GM21447 (cell line): ENCODE data around the gene EXD3.
"Not testable (repeated sequence)": the region's sequence is repeated elsewhere in the genome, so short reads cannot be mapped to it uniquely, and the experiment has no call there.

Experiments used
- ATAC-seq: cut with Tn5 transposase; IDR thresholded peaks from one replicate; pipeline ENCODE4 v1.9.1; 2021; ENCODE audit not compliant: unreplicated experiment

The EXD3 gene

DNA sequence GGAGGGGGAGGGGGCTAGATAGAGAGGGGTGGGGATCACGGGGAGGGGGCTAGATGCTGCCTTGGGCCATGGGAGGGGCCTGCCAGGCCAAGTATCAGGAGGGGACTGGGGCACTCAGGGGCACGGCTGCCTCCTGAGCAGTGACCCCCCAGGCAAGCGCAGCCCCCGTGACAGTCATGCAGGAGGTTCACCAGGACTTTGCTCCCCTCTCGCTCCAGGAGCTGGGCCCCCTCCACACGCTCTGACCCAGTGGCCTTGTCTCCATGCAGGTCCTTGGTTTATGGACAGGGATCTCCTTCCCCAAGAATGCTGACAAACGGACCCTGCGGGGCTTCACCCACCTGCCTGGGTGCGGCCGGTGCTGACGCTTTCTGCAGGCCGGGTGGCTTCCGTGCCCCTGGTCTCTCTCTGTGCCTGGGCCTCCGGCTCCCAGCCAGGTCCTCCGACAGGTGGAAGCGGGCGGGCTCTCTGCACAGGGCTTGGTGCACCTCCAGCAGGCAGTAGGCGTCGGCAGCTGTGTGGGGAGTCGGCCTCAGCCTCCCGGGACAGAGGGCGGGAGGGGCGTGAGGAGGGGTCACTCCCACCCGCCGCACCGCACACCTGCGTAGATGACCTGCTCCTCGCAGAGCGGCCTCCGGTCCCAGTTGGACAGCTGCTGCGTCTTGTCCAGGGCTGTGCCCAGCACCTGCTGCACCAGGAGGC lies 74.0 kb downstream of the EXD3 start:
- ATAC-seq: no peak

DNA sequence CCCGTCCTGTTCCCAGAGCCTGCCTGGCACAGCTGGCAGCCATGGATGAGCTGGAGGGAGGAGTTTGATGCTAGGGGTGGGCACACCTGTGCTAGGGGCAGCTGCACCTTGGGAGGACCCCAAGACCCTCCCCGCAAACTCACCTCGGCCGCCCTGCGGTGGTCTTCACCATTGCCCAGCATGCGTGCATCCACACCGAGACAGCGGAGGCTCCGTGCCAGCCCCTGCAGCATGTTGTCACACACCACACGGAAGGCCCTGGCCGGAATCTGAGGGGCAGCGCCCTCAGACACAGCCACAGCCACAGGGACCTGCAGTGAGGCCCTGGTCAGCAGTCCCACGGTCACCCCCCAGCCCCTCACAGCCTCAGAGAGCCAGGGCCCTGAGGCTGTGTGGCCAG lies 75.0 kb downstream of the EXD3 start:
- ATAC-seq: no peak

DNA sequence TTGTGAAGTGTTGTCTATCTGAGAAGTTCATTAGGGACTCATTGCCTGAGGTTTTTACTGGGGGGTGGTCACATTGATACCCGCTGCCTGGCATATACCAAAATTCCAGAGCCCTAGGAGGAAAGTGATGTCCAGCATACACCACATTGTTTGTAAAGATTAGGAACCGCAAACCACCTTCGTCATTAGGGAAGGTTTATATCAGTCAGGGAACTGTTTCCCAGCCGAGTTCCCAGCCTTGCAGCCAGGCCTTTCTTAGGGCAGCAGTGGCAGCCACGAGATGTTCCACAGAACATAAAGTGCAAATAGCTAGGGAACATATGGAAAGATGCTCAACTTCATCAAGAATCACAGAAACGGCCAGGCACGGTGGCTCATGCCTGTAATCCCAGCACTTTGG lies 80.5 kb downstream of the EXD3 start:
- ATAC-seq: no peak

DNA sequence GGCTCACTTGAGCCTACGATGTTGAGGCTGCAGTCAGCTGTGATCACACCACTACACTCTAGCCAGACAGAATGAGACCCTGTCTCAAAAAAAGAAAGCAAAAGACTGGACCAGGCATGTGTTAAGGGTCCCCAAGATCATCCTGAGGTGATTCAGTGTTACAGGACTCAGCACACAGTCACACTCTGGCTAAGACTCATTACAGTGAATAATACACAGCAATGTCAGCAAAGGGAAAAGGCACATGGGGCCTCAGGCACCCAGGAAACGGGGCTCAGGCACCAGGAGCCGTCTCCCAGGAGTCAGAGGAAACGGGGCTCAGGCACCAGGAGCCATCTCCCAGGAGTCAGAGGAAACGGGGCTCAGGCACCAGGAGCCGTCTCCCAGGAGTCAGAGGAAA lies 81.7 kb downstream of the EXD3 start:
- ATAC-seq: no peak

DNA sequence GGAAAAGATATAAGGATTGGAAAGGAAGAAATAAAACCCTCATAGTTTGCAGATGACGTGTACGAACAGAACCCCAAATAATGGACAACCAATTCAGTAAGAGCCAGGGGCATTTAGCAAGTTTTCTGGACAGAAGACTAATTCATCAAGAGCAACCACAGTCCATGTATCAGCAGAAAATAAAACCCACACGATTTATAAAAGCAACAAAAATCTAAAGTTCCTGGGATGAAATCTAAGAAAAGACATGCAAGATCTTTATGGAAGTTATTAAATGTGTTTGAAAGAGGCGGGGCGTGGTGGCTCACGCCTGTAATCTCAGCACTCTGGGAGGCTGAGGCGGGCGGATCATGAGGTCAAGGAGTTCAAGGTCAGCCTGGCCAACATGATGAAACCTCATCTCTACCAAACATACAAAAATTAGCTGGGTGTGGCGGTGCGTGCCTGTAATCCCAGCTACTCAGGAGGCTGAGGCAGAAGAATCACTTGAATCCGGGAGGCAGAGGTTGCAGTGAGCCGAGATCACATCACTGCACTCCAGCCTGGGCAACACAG lies 83.0 kb downstream of the EXD3 start:
- not testable (repeated sequence) for ATAC-seq

DNA sequence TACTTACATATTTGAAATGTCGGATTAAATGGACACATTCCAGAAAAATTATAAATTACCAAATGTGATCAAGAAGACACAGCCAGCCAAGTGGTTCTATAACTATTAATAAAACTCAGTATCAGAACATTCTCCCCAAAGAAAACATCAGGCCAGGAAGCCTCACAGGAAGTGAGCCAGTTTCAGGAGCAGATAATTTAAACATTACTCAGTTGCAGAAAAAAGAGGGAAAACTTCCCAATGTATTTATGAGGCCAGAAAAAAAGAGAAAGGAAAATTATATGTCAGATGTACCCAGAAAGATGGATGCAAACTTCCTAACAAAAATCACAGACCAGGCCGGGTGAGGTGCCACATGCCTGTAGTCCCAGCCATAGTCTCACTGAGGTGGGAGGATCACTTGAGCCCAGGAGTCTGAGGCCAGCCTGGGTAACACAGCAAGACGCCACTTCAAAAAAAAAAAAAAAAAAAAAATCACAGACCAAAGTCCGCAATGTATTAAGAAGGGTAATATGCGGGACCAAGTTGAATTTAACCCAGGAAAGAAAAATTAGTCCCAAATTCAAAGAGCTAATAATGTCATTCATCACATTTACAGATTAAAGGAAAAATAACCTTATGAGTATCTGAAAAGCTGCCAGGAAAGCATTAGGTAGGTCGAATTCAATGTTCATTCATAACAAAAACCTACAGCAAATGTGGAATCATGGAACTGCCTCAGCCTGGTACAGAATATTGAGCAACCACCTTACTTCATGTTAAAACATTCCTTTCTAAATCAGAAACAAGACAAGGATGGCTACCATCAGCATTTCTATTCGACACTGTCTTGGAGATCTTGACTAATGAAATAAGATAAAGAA lies 83.7 kb downstream of the EXD3 start:
- no peak for ATAC-seq

DNA sequence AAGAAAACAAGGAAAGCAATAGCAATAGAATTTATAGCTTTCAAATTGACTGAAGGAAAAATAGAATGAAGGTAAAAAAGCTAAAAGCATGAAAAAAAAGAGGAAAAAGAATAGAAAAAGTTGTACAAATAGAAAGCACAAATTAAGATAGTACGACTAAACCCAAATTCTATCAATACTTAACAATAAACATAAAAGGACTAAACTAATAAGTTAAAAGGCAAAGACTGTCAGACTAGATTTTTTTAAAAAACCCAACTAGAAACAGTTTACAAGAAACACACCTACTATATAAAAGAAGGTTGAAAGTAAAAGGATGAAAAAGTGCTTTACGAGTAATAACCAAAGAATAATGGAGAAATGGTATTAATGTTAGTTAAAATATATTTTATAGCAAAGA lies 86.2 kb downstream of the EXD3 start:
- ATAC-seq: no peak

DNA sequence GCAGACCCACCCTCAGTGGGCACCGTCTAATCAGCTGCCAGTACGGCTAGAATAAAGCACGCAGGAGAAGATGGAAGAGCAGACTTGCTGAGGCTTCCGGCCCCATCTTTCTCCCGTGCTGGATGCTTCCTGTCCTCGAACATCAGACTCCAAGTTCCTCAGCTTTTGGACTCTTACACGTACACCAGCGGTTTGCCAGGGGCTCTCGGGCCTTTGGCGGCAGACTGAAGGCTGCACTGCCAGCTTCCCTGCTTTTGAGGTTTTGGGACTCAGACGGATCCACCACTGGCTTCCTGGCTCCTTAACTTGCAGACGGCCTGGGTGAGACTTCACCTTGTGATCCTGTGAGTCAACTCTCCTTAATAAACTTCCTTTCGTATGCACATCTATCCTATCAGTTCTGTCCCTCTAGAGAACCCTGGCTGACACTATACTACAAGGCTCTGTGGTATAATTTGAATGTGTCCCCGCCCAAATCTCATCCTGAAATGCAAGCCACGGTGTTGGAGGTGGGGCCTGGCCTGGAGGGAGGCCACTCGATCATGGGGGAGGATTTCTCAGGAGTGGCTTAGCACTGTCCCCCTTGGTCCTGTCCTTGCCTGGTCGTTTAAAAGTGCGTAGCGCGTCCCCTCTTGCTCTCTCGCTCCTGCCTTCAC lies 89.8 kb downstream of the EXD3 start:
- no peak for ATAC-seq

DNA sequence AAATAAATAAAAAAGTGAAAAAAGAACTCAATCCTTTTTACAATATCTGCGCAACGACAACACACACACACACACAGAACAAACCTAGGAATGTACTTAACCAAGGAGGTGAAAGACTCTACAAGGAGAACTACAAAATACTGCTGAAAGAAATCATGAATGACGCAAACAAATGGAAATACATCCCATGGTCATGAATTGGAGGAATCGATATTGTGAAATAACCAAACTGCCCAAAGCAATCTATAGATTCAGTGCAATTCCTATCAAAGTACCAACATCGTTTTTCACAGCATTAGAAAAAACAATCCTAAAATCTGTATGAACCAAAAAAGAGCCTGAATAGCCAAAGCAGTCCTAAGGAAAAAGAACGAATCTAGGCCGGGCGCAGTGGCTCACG lies 91.0 kb downstream of the EXD3 start:
- no peak for ATAC-seq

DNA sequence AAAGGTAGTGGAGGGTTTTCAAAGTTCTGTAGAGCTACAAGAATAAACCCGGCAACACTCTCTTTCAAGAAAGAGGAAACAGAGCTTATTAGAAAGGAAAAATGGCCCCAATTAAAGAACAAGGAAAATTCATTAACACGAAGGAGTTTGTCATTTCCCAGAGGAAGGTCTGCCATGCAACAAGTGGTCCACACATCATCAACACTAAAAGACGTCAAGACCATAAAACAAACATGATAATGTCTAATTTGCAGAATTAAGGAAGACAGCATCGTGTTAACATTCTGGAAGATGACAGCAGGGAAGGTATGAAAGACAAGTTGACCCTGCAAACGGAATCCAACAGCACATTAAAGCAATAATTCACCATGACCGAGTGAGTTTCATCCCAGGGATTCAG lies 92.3 kb downstream of the EXD3 start:
- no peak for ATAC-seq

DNA sequence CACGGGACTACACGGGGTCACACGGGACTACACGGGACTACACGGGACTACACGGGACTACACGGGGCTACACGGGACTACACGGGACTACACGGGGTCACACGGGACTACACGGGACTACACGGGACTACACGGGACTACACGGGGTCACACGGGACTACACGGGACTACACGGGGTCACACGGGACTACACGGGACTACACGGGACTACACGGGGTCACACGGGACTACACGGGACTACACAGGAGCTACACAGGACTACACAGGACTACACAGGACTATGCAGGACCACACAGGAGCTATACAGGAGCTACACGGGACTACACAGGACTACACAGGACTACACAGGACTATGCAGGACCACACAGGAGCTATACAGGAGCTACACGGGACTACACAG lies 93.4 kb downstream of the EXD3 start:
- ATAC-seq: not testable (repeated sequence)

DNA sequence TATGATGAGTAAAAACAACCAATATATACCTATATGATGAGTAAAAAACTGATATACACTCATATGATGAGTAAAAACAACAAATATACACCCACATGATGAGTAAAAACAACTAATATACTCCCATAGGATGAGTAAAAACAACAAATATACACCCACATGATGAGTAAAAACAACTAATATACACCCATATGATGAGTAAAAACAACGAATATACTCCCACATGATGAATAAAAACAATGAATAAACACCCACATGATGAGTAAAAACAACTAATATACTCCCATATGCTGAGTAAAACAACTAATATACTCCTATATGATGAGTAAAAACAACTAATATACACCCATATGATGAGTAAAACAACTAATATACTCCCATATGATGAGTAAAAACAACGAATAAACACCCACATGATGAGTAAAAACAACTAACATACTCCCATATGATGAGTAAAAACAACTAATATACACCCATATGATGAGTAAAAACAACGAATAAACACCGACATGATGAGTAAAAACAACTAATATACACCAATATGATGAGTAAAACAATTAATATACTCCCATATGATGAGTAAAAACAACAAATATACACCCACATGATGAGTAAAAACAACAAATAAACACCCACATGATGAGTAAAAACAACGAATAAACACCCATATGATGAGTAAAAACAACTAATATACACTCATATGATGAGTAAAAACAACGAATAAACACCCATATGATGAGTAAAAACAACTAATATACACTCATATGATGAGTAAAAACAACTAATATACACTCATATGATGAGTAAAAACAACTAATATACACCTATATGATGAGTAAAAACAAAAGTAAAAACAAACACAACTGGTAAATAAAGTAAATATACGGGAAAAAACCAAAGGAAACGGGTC lies 95.1 kb downstream of the EXD3 start:
- ATAC-seq: not testable (repeated sequence)

DNA sequence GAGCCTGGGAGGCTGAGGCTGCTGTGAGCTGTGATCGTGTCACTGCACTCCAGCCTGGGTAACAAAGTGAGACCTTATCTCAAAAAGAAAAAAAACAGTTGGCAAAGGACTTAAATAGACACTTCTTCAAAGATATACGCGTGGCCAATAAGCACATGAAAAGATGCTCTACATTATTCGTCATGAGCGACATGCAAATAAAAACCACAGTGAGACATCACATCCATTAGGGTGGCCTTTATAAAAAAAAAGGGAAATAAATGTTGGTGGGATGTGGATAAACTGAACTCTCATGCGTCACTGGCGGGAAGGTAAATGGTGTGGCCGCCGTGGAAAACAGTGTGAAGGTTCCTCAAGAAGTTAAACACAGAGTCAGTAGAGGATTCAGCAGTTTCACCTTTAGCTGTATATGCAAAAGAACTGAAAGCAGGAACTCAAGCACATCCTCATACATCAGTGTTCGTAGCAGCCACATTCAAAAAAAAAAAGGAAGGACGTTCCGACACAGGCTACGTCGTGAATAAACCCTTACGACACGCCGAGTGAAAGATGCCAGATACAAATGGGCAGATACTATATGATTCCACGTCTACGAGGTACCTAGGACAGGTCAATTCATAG lies 96.4 kb downstream of the EXD3 start:
- ATAC-seq: no peak

DNA sequence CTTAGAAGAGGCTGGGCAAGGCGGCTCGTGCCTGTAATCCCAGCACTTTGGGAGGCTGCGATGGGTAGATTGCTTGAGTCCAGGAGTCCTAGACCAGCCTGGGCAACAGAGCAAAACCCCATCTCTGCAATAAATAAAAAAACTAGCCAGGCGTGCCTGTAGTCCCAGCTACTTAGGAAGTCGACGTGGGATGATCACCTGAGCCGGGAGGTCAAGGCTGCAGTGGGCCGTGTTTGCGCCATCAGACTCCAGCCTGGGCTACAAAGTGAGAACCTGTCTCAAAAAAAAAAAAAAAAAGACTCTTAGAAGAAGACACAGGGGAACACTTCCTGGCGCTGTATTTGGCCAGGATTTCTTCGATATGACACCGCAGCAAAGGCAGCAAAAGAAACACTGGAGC lies 97.2 kb downstream of the EXD3 start:
- ATAC-seq: no peak

DNA sequence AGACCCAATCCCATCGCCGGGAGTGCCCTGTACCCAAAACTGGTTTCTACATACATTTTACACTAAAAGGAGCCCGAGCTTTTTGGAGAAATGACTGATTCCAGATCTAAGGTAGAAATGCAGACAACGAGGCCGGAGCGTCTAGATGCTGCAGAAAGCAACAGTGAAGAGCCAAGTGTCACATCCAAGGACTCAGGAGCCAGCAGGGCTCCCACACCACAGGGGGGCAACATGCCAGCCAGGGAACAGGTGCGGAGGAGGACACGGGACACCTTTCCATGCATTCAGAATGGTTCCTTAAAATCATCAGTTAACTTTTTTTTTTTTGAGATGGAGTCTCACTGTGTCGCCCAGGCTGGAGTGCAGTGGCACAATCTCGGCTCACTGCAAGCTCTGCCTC lies 97.8 kb downstream of the EXD3 start:
- ATAC-seq: no peak

DNA sequence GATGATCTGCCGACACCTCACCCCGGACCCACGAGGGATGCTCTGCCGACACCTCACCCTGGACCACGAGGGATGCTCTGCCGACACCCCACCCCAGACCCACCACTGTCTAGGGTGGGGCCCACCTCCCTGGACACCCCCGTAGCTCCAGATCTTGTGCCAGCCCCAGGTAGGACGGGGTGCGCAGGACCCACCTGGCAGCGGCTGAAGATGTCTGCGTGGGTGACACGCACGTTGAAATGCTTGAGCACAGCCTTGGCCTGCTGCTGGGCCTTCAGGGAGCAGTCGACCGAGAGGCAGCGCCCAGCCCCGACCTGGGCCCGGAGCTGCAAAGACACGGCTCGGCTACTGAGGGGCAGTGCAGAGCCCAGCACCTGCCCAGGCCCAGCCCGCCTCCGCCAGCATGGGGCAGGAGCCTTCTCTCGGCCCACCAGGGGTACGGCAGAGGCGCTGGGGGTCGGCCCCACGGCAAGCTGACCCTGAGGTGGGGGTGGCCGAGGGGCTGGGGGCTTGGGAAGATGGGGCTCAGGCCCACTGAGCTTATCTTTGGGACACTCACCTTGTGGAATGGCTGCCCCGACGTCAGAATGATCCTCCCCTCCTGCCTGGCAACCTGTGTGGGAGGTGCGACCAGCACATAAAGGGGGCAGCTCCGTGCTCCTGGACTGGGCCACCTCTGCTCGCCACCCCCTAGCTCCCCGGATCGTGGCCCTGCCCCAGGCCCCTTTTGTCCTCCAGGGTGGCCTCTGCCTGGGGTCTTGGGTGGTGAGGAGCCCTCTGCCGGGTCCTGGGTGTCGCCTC lies 99.2 kb downstream of the EXD3 start:
- ATAC-seq: no peak

DNA sequence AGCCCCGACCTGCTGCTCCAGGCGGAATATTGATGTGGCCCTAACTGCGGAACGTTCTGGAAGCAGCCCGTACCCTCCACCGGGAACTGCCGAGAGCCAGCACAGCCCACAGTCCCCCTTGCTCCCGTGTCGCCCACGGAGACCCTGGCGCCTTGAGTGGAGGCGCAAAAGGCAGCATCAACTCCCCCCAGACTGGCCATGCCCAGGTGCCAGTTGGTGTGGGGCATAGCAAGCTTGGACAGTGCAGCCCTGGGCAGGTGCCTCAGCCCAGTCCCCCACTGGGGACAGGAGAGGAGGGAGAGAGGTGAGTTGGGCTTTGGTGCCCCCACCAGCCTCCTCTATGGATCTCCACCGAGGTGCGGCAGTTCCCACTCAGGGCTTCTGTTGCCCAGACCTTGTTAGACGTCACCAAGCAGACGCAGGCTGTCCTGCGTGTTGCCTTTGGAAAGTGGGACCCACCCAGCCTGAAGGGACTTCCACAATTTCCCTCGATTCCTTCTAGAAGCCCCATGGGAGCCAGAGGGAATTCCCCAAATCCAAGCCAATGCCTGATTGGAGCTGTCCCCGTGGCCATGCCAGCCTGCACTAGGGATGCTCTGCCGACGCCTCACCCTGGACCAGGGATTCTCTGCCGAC lies 101.1 kb downstream of the EXD3 start:
- ATAC-seq: no peak

DNA sequence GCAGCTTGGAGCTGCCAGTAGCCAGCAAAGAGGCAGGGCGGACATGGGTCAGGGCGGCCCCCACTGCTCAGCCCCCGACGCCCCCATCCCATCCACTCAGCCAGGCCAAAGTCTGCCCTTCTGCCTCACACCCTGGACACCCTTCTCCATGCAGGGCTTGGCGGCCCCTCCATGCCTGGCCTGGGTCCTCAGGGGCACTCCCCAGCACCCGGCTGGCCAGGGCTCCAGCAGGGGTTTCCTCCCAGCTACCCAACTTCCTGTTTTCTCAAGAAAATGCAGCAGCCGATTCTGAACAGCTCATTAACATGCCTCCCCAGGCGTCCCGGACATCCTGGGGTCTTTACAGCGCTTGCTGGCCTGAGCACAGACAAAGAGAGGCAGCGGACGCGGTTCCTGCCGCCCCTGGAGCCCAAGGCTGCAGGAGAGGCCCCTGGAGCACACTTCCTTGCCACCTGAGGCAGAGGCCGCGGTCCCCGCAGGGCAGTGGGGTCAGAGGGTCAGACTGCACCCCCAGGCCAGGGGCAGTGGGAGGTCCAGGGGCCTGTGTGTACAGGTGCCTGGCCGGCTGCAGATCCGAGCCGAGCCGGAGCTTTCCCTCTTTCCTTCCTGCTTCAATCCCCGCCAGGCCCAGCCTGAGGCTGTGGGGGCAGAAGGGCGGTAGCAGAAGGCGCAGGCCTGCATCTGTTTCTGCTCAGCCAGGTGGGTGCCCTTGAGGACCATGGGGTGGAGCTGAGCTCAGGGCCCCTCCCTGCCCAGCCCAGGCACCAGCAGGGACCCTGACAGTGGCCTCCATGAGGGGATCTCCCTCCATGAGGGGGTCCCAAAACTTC lies 102.2 kb downstream of the EXD3 start:
- ATAC-seq: no peak
